Keratinocyte (primary cell): Measurements from ENCODE around the gene KIF5A.

Experiments
- EZH2 ChIP-seq: IDR thresholded peaks from one replicate; pipeline ENCODE4 v1.6.1; 2012; ENCODE audit warnings: inconsistent platforms, mild to moderate bottlenecking, low read length, moderate library complexity
- TF ChIP-seq, protein P1 (sequence below), 3 experiments: IDR thresholded peaks in 1 of 3; conservative IDR thresholded peaks in 1 of 3; optimal IDR thresholded peaks in 1 of 3; 2 replicates in 2 of 3; 3 replicates in 1 of 3; pipeline versions ENCODE3 to v1.5.1; 2011; ENCODE audit warnings: low read length in 3 of 3, mild to moderate bottlenecking in 3 of 3, moderate library complexity in 2 of 3, control low read depth in 1 of 3, inconsistent platforms in 1 of 3; ENCODE audit not compliant: insufficient read depth in 2 of 3; ENCODE audit errors: extremely low read depth in 1 of 3

DNA sequence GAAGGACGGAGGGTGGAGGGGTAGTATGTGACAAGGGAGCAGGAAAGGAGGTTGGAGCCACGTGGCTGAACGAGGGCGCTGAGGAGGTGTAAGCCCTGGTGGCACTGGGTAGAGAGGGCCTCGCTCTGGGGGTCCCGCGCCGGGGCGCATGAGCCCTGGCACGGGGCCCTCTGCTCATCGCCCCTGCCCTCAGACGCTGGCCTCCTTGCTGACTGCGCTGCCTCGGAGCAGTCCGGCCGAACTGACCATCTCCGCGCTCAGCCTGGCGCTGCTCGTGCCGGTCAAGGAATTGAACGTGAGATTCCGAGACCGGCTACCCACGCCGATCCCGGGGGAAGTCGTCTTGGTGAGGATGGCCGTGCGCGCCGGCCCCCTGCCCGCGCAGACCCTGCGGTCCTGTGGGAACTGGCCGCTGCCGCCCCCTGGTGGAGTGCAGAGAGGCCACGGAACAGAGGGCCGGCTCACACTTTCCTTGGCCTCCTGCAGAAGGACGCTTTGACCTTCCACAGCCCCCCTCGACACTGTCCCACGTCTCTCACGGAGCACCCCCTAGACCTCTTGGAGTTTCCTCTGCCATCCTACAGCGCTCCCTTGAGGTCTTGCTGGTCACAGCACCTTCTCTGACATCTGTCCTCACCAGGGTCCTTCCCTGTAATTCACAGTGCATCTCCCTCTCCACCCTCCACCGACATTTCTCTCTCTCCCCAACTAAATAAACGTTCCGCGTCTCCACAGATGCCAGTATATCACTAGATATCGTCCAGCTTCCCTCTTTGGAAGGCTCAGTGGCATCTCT, 71.9 kb downstream of the KIF5A start:
- TF ChIP-seq, protein P1, sequence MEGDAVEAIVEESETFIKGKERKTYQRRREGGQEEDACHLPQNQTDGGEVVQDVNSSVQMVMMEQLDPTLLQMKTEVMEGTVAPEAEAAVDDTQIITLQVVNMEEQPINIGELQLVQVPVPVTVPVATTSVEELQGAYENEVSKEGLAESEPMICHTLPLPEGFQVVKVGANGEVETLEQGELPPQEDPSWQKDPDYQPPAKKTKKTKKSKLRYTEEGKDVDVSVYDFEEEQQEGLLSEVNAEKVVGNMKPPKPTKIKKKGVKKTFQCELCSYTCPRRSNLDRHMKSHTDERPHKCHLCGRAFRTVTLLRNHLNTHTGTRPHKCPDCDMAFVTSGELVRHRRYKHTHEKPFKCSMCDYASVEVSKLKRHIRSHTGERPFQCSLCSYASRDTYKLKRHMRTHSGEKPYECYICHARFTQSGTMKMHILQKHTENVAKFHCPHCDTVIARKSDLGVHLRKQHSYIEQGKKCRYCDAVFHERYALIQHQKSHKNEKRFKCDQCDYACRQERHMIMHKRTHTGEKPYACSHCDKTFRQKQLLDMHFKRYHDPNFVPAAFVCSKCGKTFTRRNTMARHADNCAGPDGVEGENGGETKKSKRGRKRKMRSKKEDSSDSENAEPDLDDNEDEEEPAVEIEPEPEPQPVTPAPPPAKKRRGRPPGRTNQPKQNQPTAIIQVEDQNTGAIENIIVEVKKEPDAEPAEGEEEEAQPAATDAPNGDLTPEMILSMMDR (optimal IDR thresholded peaks at IDR 0.05 in 1 of 3, IDR thresholded peaks at IDR 0.05 in 1 of 3, conservative IDR thresholded peaks at IDR 0.05 in 1 of 3; ENCODE audit: extremely low read depth in 1 of 3, insufficient read depth in 2 of 3, low read length in 3 of 3): peak; percentile 61 to 98 (median 84)
- peak; percentile 85 for TF ChIP-seq EZH2
